Lower leg skin (tissue), 4 donors: ENCODE results near the gene SLC5A3. TPM values are rescaled to one million over a fixed set of nuclear protein-coding genes. Genes with fewer than 3 reads are reported as not detected.

Experiments used
- DNase-seq, 2 donors: peaks; one replicate each; pipeline ENCODE4 v3.0.0-alpha.2; 2019; ENCODE audit warnings: low spot score in 2 of 2
- H3K4me3 ChIP-seq: fragments of 200-600 bp; sonication (generic); 2 replicates; pipeline ENCODE4 v1.5.1; 2017; ENCODE audit warnings: mild to moderate bottlenecking, low read depth; ENCODE audit not compliant: poor library complexity, severe bottlenecking
- POLR2A ChIP-seq, 2 donors: fragments of 450-650 bp; IDR thresholded peaks; one replicate each; pipeline ENCODE4 v1.6.1; 2016 to 2017; ENCODE audit warnings: antibody characterized with exemption in 2 of 2, mild to moderate bottlenecking in 1 of 2, moderate library complexity in 1 of 2
- WGBS, 2 donors: methylation state at CpG; one replicate each; pipeline ENCODE4 v1.1.5; 2018; 5-methylcytosine and 5-hydroxymethylcytosine counted together
- intact Hi-C: fragments of 100-400 bp; cut with DNase I; formaldehyde crosslinking; loops from one replicate; pipeline ENCODE4 v1.15.0; 2023; ENCODE audit warnings: low total_unique reads
- total RNA-seq, 4 donors: library from RNA; depleted of rRNA; stranded (reverse); fragments of >200 nt; gene quantifications; one replicate each; pipeline ENCODE4 v1.1.0, GENCODE V29; 2016
- TF ChIP-seq, protein P1 (sequence below), 3 donors: fragments of 450-650 bp; IDR thresholded peaks; one replicate each; pipeline ENCODE4 v1.5.1; 2016; ENCODE audit warnings: antibody characterized with exemption in 3 of 3, mild to moderate bottlenecking in 3 of 3, moderate library complexity in 2 of 3

SLC5A3 gene
- total RNA-seq, 4 donors from 2014 or later = 12.8 to 33.3 (median 28.6) TPM

GRCh38 chr21:34042735-34043134 lies 30.6 kb upstream of the SLC5A3 start:
- no peak for TF ChIP-seq POLR2A (IDR thresholded peaks at IDR 0.05)
- TF ChIP-seq, protein P1, sequence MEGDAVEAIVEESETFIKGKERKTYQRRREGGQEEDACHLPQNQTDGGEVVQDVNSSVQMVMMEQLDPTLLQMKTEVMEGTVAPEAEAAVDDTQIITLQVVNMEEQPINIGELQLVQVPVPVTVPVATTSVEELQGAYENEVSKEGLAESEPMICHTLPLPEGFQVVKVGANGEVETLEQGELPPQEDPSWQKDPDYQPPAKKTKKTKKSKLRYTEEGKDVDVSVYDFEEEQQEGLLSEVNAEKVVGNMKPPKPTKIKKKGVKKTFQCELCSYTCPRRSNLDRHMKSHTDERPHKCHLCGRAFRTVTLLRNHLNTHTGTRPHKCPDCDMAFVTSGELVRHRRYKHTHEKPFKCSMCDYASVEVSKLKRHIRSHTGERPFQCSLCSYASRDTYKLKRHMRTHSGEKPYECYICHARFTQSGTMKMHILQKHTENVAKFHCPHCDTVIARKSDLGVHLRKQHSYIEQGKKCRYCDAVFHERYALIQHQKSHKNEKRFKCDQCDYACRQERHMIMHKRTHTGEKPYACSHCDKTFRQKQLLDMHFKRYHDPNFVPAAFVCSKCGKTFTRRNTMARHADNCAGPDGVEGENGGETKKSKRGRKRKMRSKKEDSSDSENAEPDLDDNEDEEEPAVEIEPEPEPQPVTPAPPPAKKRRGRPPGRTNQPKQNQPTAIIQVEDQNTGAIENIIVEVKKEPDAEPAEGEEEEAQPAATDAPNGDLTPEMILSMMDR (IDR thresholded peaks at IDR 0.05) = no peak
- no peak for DNase-seq
- intact Hi-C loops = no loop called here
- H3K4me3 ChIP-seq = no peak overlapping the region
- 80 to 83% methylated on average over 1 of the region's 1 CpG for WGBS, 2 donors

DNA sequence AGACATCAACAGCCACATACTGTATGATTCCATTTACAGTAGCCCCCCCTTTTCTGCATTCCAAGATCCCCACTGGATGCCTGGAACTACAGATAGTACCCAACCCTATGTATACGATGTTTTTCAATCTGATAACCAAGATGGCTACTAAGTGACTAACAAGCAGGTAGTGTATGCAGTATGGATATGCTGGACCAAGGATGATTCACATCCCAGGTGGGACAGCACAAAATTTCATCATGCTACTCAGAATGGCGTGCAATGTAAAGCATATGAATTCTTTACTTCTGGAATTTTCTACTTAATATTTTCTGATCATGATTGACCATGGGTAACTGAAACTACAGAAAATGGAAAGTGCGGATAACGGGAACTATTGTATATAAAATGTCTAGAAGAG lies 30.0 kb upstream of the SLC5A3 start:
- WGBS, 2 donors = 77 to 81% methylated on average over 4 of the region's 4 CpGs
- TF ChIP-seq, protein P1 (IDR thresholded peaks at IDR 0.05) = no peak
- TF ChIP-seq POLR2A (IDR thresholded peaks at IDR 0.05) = no peak
- H3K4me3 ChIP-seq = no peak overlapping the region
- DNase-seq = no peak
- intact Hi-C loops = no loop called here

DNA sequence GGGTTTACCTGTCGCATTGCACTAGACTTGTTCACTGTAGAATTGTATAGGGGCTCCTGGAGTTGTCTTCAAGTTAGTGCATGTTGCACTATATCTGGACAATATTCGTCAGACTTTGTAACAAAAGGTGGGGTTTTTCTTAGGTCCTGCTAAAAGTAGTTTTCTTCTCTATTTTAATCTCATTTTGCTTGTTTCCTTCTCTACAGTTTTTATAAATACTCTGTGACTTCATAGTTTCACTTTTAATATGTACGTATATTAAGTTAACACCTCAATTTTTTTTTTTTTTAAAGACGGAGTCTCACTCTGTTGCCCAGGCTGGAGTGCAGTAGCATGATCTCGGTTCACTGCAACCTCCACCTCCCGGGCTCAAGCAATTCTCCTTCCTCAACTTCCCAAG lies 26.5 kb upstream of the SLC5A3 start:
- TF ChIP-seq, protein P1 (IDR thresholded peaks at IDR 0.05) = no peak
- no peak for DNase-seq
- intact Hi-C loops = no loop called here
- no peak overlapping the region for H3K4me3 ChIP-seq
- WGBS, 2 donors = 74 to 83% methylated on average over 6 of the region's 6 CpGs

- no peak for DNase-seq
- intact Hi-C loops = no loop called here
- no peak overlapping the region for H3K4me3 ChIP-seq
- TF ChIP-seq POLR2A (IDR thresholded peaks at IDR 0.05) = no peak
- TF ChIP-seq, protein P1 (IDR thresholded peaks at IDR 0.05) = no peak
These were observed 25.5 kb upstream of the SLC5A3 start for GRCh38 chr21:34047835-34048234.

DNA sequence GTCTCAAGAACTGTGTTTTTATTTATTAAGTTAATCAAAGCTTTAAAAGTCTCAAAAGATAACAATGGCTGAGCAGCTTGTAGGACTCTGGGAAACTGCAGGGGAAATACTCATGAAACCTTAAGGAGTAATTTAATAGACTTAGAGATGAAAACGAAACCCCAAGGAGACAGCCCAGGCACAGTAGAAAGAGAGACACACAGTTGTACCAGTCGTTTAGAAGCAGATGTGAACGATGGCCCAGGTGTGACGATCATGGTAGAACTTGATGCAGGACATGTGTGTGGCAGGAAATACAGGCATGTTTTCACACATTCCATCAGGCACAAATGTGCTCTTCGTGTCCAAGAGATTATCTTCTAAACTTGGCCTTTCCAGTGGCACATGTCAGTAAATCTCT lies 21.2 kb upstream of the SLC5A3 start:
- TF ChIP-seq POLR2A (IDR thresholded peaks at IDR 0.05) = no peak
- TF ChIP-seq, protein P1 (IDR thresholded peaks at IDR 0.05) = no peak
- intact Hi-C loops = no loop called here
- WGBS, 2 donors = 62 to 67% methylated on average over 5 of the region's 5 CpGs
- DNase-seq = no peak
- H3K4me3 ChIP-seq = no peak overlapping the region

DNA sequence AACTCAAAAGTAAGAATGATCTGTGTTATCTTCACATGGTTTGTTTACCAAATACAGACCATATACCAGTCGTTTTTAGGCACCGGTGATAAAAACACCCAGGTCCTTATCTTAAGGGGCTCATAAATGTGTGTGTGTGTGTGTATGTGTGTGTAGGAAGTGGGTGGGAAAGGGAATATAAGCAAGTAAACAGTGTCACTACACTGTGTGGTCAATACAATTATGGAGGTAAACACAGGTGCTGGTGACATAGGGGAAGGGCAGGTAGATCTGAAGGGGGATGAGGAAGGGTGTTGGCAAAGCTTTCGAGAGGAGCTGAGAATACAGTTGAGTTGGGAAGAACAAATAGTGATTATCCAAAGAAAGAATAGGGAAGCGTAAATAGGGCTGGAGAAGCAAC lies 19.1 kb upstream of the SLC5A3 start:
- intact Hi-C loops = no loop called here
- no peak overlapping the region for H3K4me3 ChIP-seq
- no peak for DNase-seq
- TF ChIP-seq, protein P1 (IDR thresholded peaks at IDR 0.05) = no peak
- no peak for TF ChIP-seq POLR2A (IDR thresholded peaks at IDR 0.05)
- 82 to 91% methylated on average over 4 of the region's 4 CpGs for WGBS, 2 donors
